T1000 (cell line): ENCODE measurements around the gene GFER.
"Not testable (repeated sequence)": the region's sequence is repeated elsewhere in the genome, so short reads cannot be mapped to it uniquely, and the experiment has no call there.

ENCODE experiments used
- DNase-seq: peaks from one replicate; lab custom pipeline; 2025; ENCODE audit warnings: mixed read lengths; lab: John Stamatoyannopoulos, UW

Gene GFER

DNA sequence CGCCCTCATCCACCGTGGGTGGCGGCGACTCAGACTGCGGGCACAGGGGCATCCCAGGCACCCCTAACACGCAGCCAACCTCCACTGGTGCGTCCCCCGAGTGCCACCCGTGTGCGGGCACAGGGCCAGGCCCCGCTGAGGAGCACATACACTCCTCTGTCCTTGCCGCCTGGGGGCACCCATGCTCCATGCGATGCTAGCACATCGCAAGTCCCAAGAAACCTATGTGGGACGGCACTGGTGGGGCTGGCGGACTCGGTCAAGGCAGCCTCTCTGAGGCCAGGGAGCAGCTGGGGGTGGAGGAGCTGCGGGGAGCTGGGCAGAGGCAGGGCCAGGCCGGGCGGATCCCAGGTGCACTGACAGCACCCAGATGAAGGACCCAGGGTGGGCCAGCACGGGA lies 21.7 kb downstream of the GFER start:
- no peak for DNase-seq

DNA sequence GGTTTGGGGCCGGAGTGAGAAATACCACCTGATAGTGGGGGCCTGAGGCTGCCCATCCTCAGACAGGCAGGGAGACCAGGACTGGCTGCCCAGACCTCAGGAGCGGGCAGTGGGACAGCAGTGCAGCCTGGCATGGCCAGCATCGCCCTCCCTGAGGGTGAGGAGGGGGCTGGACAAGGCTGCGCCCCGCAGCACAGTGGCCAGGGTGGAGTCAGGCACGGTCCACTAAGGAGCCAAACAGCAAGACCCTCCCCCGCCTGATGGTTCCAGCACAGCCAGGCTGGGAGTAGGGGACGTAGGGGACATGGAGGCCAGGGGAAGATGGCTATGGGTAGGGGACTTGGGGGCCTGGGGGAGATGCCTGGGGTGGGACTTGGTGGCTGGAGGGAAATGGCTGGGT lies 22.3 kb downstream of the GFER start:
- DNase-seq: no peak

GRCh38 chr16:2007081-2007836 lies 23.3 kb downstream of the GFER start:
- no peak for DNase-seq

- peak; percentile 52 for DNase-seq
Observed at GRCh38 chr16:2008009-2008526, 24.1 kb downstream of the GFER start.

DNA sequence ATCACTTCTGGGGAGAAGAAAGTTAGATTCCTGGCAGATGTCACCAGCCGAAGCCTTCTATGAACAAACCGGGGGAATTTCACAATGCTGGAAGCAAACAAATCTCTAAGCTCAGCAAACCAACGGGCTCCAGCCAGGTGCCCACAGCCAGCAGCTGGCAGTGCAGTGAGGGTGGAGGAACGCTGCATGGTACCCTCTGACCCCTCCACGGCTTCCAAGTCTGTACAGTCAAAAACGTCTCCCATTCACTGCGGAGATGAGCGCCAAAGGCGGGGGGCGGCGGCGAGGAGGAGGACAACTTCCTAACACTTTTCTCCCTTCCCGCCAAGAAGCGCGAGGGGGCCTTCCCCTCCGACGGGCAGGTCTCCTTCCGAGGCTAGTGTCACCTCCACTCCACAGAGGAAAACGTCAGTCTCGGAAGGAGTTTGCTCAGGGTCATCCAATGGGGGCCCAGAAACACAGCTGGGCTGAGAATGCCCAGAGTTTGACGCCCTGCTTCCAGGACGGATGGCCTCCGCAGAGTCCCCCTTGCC lies 24.7 kb downstream of the GFER start:
- DNase-seq: no peak

DNA sequence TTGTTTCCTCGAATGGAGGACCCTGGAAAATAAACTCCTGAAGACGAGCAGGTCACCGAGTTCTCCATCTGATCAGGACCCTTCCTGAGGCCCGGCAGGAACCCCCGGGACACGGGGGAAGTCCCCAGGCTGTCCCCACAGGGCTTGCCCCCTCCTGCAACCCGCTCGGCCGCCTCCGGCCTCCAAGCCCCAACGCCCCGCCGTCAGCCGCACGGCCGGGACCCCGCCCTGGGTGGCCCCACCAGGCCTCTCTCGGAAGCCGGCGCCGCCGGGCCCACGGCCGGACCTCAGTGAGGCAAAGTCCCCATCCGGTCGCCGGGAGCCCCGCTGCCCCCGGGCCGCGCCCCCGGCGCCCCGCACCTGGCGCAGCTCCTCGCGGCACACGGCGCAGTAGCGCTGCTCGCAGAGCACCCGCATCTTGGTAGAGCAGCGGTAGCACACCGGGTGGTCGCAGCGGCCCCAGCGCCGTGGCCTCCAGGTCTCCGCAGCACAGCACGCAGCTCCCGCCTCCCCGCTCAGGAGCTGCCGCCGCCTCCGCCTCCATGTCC lies 25.2 kb downstream of the GFER start:
- no peak for DNase-seq

GRCh38 chr16:2009791-2010510 lies 26.0 kb downstream of the GFER start, which contains the start of gene ZNF598:
Gene ZNF598, minus strand, starts transcription at chr16:2009821.
- DNase-seq: peak; percentile 66

DNA sequence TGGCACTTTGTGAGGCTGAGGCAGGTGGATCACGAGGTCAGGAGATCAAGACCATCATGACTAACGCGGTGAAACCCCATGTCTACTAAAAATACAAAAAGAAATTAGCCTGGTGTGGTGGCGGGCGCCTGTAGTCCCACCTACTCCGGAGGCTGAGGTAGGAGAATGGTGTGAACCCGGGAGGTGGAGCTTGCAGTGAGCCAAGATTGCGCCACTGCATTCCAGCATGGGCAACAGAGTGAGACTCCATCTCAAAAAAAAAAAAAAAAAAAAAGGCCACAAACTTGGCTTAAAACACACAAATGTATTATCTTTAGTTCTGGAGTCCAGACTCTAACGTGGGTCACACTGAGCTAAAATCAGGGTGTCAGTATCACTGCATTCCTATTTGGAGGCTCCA lies 27.7 kb downstream of the GFER start:
- DNase-seq: not testable (repeated sequence)

GRCh38 chr16:2013527-2013926 lies 29.5 kb downstream of the GFER start:
- no peak for DNase-seq

DNA sequence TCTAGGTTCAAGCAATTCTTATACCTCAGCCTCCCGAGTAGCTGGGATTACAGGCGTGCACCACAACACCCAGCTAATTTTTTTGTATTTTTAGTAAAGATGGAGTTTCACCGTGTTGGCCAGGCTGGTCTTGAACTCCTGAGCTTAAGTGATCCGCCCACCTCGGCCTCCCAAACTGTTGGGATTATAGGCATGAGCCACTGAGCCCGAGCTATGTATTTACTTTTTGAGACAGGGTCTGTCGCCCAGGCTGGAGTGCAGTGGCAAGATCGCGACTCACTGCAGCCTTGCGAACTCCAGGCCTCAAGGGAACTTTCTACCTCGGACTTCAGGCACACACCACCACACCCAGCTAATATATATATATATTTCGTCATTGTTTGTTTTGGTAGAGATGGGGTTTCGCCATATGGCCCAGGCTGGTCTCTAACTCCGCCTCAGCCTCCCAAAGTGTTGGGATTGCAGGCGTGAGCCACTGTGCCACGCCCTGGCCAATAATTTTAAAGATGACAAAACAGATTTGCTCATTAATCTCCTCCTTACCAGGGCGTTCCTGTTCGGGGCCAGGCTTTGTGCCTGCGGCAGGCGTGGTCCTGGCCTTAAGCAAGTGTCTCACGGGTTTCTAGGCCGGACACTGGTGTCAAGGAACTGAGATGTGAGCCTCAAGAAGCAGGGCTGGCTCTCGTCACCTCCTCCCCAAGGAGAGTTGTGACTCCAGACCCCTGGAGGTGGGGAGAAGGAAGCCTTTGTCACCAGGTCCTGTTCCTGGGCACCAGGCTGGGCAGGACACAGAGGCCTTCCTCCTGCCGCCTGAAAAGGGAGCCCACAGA lies 31.3 kb downstream of the GFER start:
- DNase-seq: peak; percentile 69

- DNase-seq: no peak
Observed at GRCh38 chr16:2015947-2016208, 31.9 kb downstream of the GFER start.

DNA sequence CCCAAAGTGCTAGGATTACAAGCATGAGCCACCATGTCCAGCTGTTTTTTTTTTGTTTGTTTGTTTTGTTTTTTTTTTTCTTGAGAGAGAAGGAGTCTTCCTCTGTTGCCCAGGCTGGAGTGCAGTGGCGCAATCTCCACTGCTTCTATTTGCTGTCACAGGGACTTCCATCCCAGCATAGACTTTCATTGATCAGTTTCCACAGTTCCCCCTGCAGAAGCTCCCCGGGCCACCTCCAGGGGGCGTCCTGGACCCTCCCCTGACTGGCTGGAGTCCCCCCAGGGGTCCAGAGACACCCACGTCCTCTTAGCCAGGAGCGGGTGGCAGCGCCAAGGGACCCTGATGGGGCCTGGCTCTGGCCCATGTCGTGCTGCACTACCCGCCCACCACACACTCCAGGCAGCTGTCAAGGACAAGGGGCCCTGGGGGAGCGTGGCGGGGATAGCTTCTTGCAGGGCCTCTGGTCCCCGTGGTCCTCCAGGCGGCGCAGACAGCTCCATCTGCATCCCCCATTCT lies 32.5 kb downstream of the GFER start:
- no peak for DNase-seq

DNA sequence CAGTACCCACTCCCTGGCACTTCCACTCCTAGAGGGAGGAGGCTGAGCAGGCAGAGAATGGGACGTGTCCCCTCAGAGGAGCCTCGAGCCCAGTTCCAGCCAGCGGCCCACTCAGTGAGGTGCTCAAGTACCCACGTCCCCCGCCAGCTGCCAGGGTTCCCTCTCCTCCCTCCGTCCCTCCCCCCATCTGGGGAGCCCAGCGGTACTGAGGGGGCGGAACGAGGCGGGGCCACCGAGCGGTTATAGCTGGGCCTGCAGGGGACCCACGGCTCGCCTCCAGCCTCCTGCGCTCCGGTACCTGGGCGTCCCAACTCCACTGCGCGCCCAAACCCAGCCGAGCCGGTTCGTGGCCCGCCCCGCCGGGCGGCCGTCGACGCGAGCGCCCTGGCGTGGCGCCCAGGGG lies 35.5 kb downstream of the GFER start, which contains the start of gene NPW:
Gene NPW, plus strand, starts transcription at position 268 of the 403 bp plus-strand sequence.
- DNase-seq: no peak

- DNase-seq: no peak
Observed at GRCh38 chr16:2019921-2020831, 36.2 kb downstream of the GFER start.

GRCh38 chr16:2022723-2023091 lies 38.7 kb downstream of the GFER start:
- peak; percentile 81 for DNase-seq

GRCh38 chr16:2023092-2024031 lies 39.4 kb downstream of the GFER start:
- DNase-seq: peak; percentile 93

GRCh38 chr16:2024032-2024420 lies 40.0 kb downstream of the GFER start:
- DNase-seq: no peak

GRCh38 chr16:2025251-2025650 lies 41.3 kb downstream of the GFER start:
- DNase-seq: no peak

DNA sequence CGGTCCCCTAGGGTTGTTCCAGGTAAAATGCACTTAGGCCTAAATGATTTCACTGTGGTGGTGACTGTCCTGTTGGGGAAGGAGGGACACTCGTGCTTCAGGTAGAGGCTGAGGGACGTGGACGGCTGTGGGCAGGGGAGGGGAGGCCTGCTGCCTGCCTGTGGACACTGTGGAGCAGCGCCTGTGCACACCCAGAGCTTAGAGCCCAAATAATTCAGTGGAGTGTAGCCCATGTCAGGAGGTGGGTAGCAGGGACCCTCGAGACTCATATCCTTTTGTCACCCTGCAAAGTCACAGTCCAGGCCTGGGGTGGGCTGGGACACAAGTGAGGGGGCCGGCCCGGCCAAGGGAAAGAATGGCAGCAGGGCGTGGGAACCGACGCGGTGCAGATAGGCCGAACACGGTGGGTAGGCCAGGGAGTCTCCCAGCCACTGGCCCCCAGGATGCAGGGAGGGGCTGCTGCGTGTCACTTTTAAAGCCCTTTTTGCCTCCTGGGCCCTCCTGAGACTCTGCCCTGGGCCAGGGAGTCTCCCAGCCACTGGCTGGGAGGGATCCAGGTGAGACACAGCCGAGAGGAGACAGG lies 42.0 kb downstream of the GFER start:
- no peak for DNase-seq
